Ishikawa (cell line): ENCODE results near the gene NDUFA13.

Source experiments
- EP300 ChIP-seq: IDR thresholded peaks from 2 replicates; pipeline ENCODE4 v1.6.1; 2012; ENCODE audit warnings: borderline replicate concordance
- MAX ChIP-seq: IDR thresholded peaks from 2 replicates; pipeline ENCODE4 v1.6.1; 2012
- NFIC ChIP-seq: IDR thresholded peaks from 2 replicates; pipeline ENCODE4 v1.6.1; 2012

- TF ChIP-seq MAX (no peak), EP300 (no peak), NFIC (no peak)
Measured at GRCh38 chr19:19561946-19562664, 46.1 kb downstream of the NDUFA13 start.
